AG04450 (cell line): Measurements from ENCODE around the gene SLC1A2. TPM values are rescaled to one million over a fixed set of nuclear protein-coding genes. Genes with fewer than 3 reads are reported as not detected.
A peak's percentile ranks its signal among the peaks of the same experiment; 100 is the strongest.

Source experiments
- CTCF ChIA-PET: fragments of 300-600, 350-600 bp; formaldehyde crosslinking; extraction: SDS; loops from one replicate; lab custom pipeline; 2022; ENCODE audit warnings: antibody characterized with exemption, inconsistent platforms; lab: Charles Lee
- POLR2A ChIA-PET: fragments of 350-600 bp; formaldehyde crosslinking; extraction: SDS; loops from one replicate; lab custom pipeline; 2021; ENCODE audit warnings: antibody characterized with exemption, inconsistent platforms; lab: Yijun Ruan, JAX
- DNase-seq: peaks from one replicate; pipeline ENCODE4 v3.0.0-alpha.2; 2011; ENCODE audit warnings: low read depth, low spot score
- H3K27ac ChIP-seq: one replicate; pipeline ENCODE4 v1.5.1; 2012; ENCODE audit warnings: low read depth, low read length, control low read depth
- H3K27me3 ChIP-seq: one replicate; pipeline ENCODE4 v1.6.0; 2012; ENCODE audit warnings: low read length; ENCODE audit not compliant: control insufficient read depth, insufficient read depth
- H3K4me3 ChIP-seq: 2 replicates; pipeline ENCODE4 v1.5.1; 2011; ENCODE audit warnings: mild to moderate bottlenecking, low read depth, low read length, control low read depth
- H3K9me3 ChIP-seq: 2 replicates; pipeline ENCODE4 v1.5.1; 2012; ENCODE audit warnings: low read length; ENCODE audit not compliant: control insufficient read depth, insufficient read depth
- CTCF ChIP-seq: IDR thresholded peaks from 2 replicates; pipeline ENCODE4 v1.5.1; 2011; ENCODE audit warnings: low read depth, low read length, control low read depth, inconsistent platforms
- polyA minus RNA-seq: library from RNA; depleted of rRNA, polyadenylated mRNA; stranded (reverse); fragments of >200 nt; gene quantifications from 2 replicates; pipeline ENCODE4 v1.2.3, GENCODE V29; 2011; rRNA and poly(A)+ RNA removed
- polyA plus RNA-seq: library from polyadenylated mRNA; depleted of rRNA; stranded (reverse); fragments of >200 nt; gene quantifications from 2 replicates; pipeline ENCODE4 v1.2.3, GENCODE V29; 2011; rRNA removed

The SLC1A2 gene
- polyA plus RNA-seq: 0.97 and 1.1 TPM in 2 replicates
- 4.2 and 6.2 TPM in 2 replicates for polyA minus RNA-seq

DNA sequence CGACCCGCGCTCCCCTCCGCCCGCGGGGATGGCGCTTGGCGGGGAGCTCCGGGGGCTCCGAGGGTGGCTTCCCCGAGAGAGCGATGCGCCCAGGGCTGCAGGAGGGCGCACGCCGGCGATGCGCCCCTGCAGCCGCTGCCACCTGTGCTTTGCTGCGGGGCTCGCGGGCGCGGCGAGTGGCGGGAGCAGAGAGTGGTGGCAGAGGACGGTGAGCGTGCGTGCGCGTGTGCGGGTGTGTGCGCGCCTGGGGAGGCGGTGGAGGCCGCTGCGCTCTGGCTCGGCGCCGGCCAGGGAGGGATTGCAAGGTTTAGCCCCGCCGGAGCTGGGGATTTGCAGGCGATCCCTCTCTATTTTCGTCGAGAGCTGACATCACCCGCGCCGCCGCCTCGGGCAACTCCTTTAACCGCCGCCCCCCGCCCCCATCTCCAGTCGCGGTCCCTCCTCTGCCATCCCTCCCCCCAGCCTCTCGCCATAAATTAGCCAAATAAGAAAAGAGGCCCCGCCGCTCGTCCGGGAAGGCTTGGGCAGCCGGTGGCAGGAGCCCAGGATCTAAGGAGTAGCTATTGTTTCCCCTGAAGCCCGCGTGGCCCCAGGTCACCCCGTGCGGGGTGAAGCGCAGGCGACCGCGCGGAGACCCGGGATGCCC lies at the start of gene SLC1A2:
SLC1A2 (minus strand) TSS at position 375 of the 646 bp plus-strand sequence. CDS start 592 bp downstream, outside the sequence.
- ChIA-PET CTCF (interaction anchor here (0.5 to 1.3 kb wide), 6 partner anchors 9 to 504 kb away, joined by 3 to 4 read pairs (median 4); no protein-coding TSS in a partner anchor), POLR2A (interaction anchor here (0.5 to 0.7 kb wide), 4 partner anchors 64 to 1013 kb away, joined by 3 to 9 read pairs (median 4); no protein-coding TSS in a partner anchor)
- no peaks in the 10 kb centered on the region; the same call in 1 of the 2 replicates for H3K9me3 ChIP-seq
- no peak for TF ChIP-seq CTCF
- no peak within 1 kb of the TSS for H3K27ac ChIP-seq
- no peak for DNase-seq
- peak within 1 kb of the TSS; percentile 56 for H3K4me3 ChIP-seq
- H3K27me3 ChIP-seq: peaks cover 16% of the 10 kb centered on the region

DNA sequence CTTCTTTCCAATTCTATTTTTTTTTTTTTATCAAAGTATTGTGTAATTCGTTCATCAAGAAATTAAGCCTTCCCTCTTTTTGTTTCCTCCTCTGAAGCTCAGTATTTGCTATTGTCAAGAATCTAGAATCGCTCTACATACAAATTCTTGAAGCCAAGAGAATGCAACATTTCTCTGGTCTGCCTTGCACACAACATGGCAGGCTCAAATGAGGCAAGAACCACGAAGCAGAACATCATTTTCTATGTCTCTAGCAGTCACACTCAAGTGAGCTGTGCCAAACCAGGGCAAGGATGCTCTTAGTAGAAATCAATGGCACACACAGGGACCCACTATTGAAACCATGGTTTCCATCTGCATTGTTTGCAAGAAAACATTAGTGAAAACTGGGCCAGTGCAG lies 46.7 kb upstream of the SLC1A2 start:
- ChIA-PET CTCF (interaction anchor here (1.1 kb wide), 1 partner anchor 19 kb away, joined by 3 read pairs; no protein-coding TSS in a partner anchor), POLR2A (no interaction called here)
- TF ChIP-seq CTCF: no peak
- Histone ChIP-seq H3K4me3 (no peak overlapping the region), H3K9me3 (no peaks in the 10 kb centered on the region), H3K27me3 (no peaks in the 10 kb centered on the region), H3K27ac (no peak overlapping the region)
- DNase-seq: no peak

DNA sequence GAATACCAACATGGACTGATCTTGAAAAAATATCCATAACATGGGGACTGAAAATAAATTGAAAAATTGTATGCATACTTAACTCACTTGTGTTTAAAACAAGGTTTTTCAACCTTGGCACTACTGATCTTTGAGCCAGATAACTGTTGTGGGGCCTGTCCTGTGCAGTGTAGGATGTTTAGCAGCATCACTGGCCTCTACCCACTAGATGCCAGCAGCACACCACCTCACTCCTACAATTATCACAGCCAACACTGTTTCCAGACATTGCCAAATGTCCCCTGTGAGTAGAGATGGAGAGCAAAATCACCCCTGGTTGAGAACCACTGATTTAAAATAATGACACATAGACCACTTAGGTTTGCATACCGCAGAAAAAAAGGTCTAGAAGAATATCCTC lies 45.0 kb upstream of the SLC1A2 start:
- TF ChIP-seq CTCF: peak; percentile 32
- DNase-seq: no peak
- CTCF ChIA-PET: interaction anchor here (0.8 to 0.9 kb wide), 2 partner anchors 21 to 22 kb away, joined by 3 to 4 read pairs; no protein-coding TSS in a partner anchor
- no peaks in the 10 kb centered on the region for H3K9me3 ChIP-seq
- no peak overlapping the region for H3K4me3 ChIP-seq
- POLR2A ChIA-PET: no interaction called here
- H3K27me3 ChIP-seq: no peaks in the 10 kb centered on the region
- no peak overlapping the region for H3K27ac ChIP-seq

- CTCF ChIA-PET: interaction anchor here (0.7 to 0.9 kb wide), 2 partner anchors 23 to 359 kb away, joined by 3 to 4 read pairs; no protein-coding TSS in a partner anchor
- Histone ChIP-seq H3K9me3 (no peaks in the 10 kb centered on the region), H3K27ac (no peak overlapping the region), H3K4me3 (no peak overlapping the region), H3K27me3 (no peaks in the 10 kb centered on the region)
- POLR2A ChIA-PET: no interaction called here
- TF ChIP-seq CTCF: no peak
- DNase-seq: no peak
Observed at GRCh38 chr11:35463331-35463751, 44.0 kb upstream of the SLC1A2 start.

GRCh38 chr11:35461917-35462538 lies 42.7 kb upstream of the SLC1A2 start:
- POLR2A ChIA-PET: no interaction called here
- no peaks in the 10 kb centered on the region for H3K27me3 ChIP-seq
- H3K9me3 ChIP-seq: no peaks in the 10 kb centered on the region
- H3K4me3 ChIP-seq: no peak overlapping the region
- no peak for TF ChIP-seq CTCF
- H3K27ac ChIP-seq: no peak overlapping the region
- DNase-seq: no peak
- CTCF ChIA-PET: interaction anchor here (1.1 to 1.8 kb wide), 2 partner anchors 10 to 23 kb away, joined by 5 to 6 read pairs; no protein-coding TSS in a partner anchor
